ENCODE results near the gene PRICKLE2. TPM values are rescaled to one million over a fixed set of nuclear protein-coding genes. Genes with fewer than 3 reads are reported as not detected.
A peak's percentile ranks its signal among the peaks of the same experiment; 100 is the strongest.

Gene PRICKLE2
- total RNA-seq, 1 experiment from 2014 or later, result 3.2 TPM

DNA sequence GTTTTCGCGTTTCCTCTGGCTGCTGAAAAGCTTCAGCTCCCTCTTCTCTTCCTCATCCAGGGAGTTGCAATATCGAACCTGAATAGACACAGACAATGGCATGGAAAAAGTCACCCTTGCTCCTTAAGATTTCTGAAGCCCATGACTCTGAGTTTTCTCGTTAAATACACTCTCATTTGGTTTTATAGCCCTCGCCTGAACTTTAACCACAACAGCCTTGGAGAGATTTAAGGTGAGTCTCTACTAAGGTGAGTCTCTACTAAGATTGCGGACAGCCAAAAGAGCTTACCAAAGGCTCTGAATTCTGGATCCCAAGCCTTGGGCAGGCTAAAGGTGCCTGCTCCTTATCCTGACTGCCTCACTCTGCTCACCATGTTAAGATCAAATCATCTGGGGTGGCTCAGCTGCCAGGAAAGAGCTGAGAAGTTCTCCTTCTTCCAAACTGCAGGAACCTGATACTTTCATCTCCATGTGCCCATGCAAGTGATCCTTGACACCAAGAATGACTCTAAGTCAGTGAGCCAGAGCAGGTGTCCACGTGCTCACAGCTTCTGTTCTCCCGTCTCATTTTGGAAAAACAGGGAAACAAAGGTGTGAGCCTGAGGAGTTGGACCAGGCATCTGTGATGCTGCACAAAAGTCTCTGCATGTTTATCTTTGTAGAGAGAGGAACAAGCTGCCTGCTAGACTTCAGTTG lies 65.1 kb downstream of the PRICKLE2 start:
- Histone ChIP-seq H2BK20ac (ENCODE audit: low read depth, low read length, poor library complexity, severe bottlenecking) (no peak overlapping the region), H3K23ac (ENCODE audit: insufficient read length, low read depth, low read length) (no peak overlapping the region), H3K4me1 (ENCODE audit: insufficient read depth, low read length) (peaks cover 5% of the 10 kb centered on the region), H2BK5ac (ENCODE audit: insufficient read length, low read length) (no peak overlapping the region), H3K4me2 (ENCODE audit: insufficient read depth, insufficient read length, low read length) (no peak overlapping the region), H4K20me1 (ENCODE audit: control insufficient read depth, insufficient read depth, insufficient read length) (no peaks in the 10 kb centered on the region), H4K91ac (ENCODE audit: insufficient read length, low read depth, low read length) (no peak overlapping the region), H4K8ac (replicated peaks; ENCODE audit: insufficient read length, low read depth, low read length) (no peak overlapping the region), H3K79me2 (ENCODE audit: insufficient read depth, low read length) (no peaks in the 10 kb centered on the region), H4K5ac (ENCODE audit: insufficient read length, low read depth, low read length) (no peak overlapping the region), H3K56ac (ENCODE audit: insufficient read length, low read depth, low read length) (no peak overlapping the region), H2AFZ (ENCODE audit: low read length) (no peak overlapping the region), H3K9ac (ENCODE audit: extremely low read depth, insufficient read length, low read length) (no peak overlapping the region), H3K14ac (ENCODE audit: insufficient read depth, low read length) (no peak overlapping the region), H2BK15ac (ENCODE audit: low read depth, low read length) (no peak overlapping the region), H2AK5ac (ENCODE audit: insufficient read length, low read length) (no peak overlapping the region), H3T11ph (ENCODE audit: low read length) (no peak overlapping the region), H3K79me1 (ENCODE audit: insufficient read depth, low read depth, low read length, poor library complexity, severe bottlenecking) (no peaks in the 10 kb centered on the region), H3K23me2 (ENCODE audit: insufficient read length, low read depth, low read length, poor library complexity, severe bottlenecking) (no peaks in the 10 kb centered on the region), H2BK120ac (ENCODE audit: low read depth, low read length, poor library complexity, severe bottlenecking) (no peak overlapping the region), H3K9me3 (ENCODE audit: control insufficient read depth, low read depth, low read length) (no peaks in the 10 kb centered on the region), H3K27me3 (ENCODE audit: insufficient read depth, low read length) (no peaks in the 10 kb centered on the region), H3K4ac (ENCODE audit: low read depth, low read length) (no peak overlapping the region), H3K27ac (ENCODE audit: insufficient read length, low read depth, low read length) (no peak overlapping the region), H2BK12ac (ENCODE audit: insufficient read length, low read depth, low read length) (no peak overlapping the region), H3K18ac (ENCODE audit: insufficient read length, low read depth, low read length) (no peak overlapping the region)
- Mint-ChIP-seq H3K4me3 (no peak overlapping the region), H3K27me3 (ENCODE audit: low read depth) (no peaks in the 10 kb centered on the region), H3K27ac (0 out of 7 replicates have a peak overlapping the region, but pooled peaks of 1 of the 3 experiments have one; percentile 16), H3K4me1 (peaks cover 66 to 79% of the 10 kb centered on the region in 2 experiments), H3K36me3 (ENCODE audit: insufficient read depth in 1 of 3, low read depth in 3 of 3) (peaks cover 4 to 14% (median 10%) of the 10 kb centered on the region in 3 experiments; a peak in 6 of 7 replicates), H3K9me3 (no peaks in the 10 kb centered on the region; a peak in 1 of 5 replicates)
- TF ChIP-seq, protein P1, sequence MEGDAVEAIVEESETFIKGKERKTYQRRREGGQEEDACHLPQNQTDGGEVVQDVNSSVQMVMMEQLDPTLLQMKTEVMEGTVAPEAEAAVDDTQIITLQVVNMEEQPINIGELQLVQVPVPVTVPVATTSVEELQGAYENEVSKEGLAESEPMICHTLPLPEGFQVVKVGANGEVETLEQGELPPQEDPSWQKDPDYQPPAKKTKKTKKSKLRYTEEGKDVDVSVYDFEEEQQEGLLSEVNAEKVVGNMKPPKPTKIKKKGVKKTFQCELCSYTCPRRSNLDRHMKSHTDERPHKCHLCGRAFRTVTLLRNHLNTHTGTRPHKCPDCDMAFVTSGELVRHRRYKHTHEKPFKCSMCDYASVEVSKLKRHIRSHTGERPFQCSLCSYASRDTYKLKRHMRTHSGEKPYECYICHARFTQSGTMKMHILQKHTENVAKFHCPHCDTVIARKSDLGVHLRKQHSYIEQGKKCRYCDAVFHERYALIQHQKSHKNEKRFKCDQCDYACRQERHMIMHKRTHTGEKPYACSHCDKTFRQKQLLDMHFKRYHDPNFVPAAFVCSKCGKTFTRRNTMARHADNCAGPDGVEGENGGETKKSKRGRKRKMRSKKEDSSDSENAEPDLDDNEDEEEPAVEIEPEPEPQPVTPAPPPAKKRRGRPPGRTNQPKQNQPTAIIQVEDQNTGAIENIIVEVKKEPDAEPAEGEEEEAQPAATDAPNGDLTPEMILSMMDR (conservative IDR thresholded peaks at IDR 0.05), result no peak
- DNase-seq, result no peak
- no CpG with 5 or more reads among the region's 8 CpGs for WGBS (ENCODE audit: extremely low coverage, insufficient read length, low lambda C conversion rate)
